CD4-positive, CD25-positive, alpha-beta regulatory T cell (primary cell): ENCODE results near the gene ACAD9. TPM values are rescaled to one million over a fixed set of nuclear protein-coding genes. Genes with fewer than 3 reads are reported as not detected.

Source experiments
- ATAC-seq, 2 donors: fragments of 150-1000 bp; cut with Tn5 transposase; one replicate each; pipeline ENCODE4 v1.10.0; 2021; ENCODE audit warnings: low read depth in 2 of 2, moderate number of reproducible peaks in 2 of 2, moderate library complexity in 1 of 2
- DNase-seq, 3 donors: peaks; one replicate each; pipeline versions ENCODE4 v3.0.0 to v3.0.0-alpha.2; 2012 to 2022; ENCODE audit warnings: mixed read lengths in 1 of 3
- H3K27ac ChIP-seq: one replicate; pipeline ENCODE4 v1.7.0; 2013; ENCODE audit warnings: mild to moderate bottlenecking, low read length; ENCODE audit not compliant: insufficient read depth, poor library complexity, severe bottlenecking
- H3K27me3 ChIP-seq: one replicate; pipeline ENCODE4 v1.7.0; 2013; ENCODE audit warnings: low read length; ENCODE audit not compliant: control insufficient read depth, insufficient read depth
- H3K36me3 ChIP-seq: one replicate; pipeline ENCODE4 v1.7.0; 2013; ENCODE audit warnings: mild to moderate bottlenecking, low read length, moderate library complexity; ENCODE audit not compliant: control insufficient read depth, insufficient read depth
- H3K4me1 ChIP-seq: 2 replicates; pipeline ENCODE4 v1.7.0; 2013; ENCODE audit warnings: mild to moderate bottlenecking, low read length; ENCODE audit not compliant: insufficient read depth, control insufficient read depth, poor library complexity, severe bottlenecking
- H3K4me3 ChIP-seq: one replicate; pipeline ENCODE4 v1.7.0; 2013; ENCODE audit warnings: low read depth, mild to moderate bottlenecking, low read length, moderate library complexity
- H3K9me3 ChIP-seq, 2 experiments: 1 replicate in 1 of 2; 2 replicates in 1 of 2; pipeline ENCODE4 v1.7.0; 2013; ENCODE audit warnings: low read length in 2 of 2, mild to moderate bottlenecking in 1 of 2, moderate library complexity in 1 of 2; ENCODE audit not compliant: control insufficient read depth in 2 of 2
- H3K27ac Mint-ChIP-seq, 3 donors: one replicate each; pipeline ENCODE4 v1.8.0; 2020 to 2022; ENCODE audit warnings: mild to moderate bottlenecking in 3 of 3, mixed read lengths in 3 of 3, moderate library complexity in 2 of 3
- H3K27me3 Mint-ChIP-seq: one replicate; pipeline ENCODE4 v1.8.0; 2022; ENCODE audit warnings: mild to moderate bottlenecking, mixed read lengths
- H3K36me3 Mint-ChIP-seq: one replicate; pipeline ENCODE4 v1.8.0; 2020; ENCODE audit warnings: mixed read lengths
- H3K4me1 Mint-ChIP-seq, 4 donors: one replicate each; pipeline ENCODE4 v1.8.0; 2020 to 2022; ENCODE audit warnings: mixed read lengths in 4 of 4, mild to moderate bottlenecking in 1 of 4
- H3K4me3 Mint-ChIP-seq, 4 donors: one replicate each; pipeline ENCODE4 v1.8.0; 2020 to 2022; ENCODE audit warnings: mild to moderate bottlenecking in 4 of 4, mixed read lengths in 4 of 4, moderate library complexity in 3 of 4
- H3K9me3 Mint-ChIP-seq, 7 donors: one replicate each; pipeline ENCODE4 v1.8.0; 2020 to 2022; ENCODE audit warnings: mixed read lengths in 7 of 7, mild to moderate bottlenecking in 3 of 7, moderate library complexity in 2 of 7
- polyA plus RNA-seq, 4 donors: library from polyadenylated mRNA; unstranded; fragments of 300-500 nt; fragmentation: Illumina TruSeq; gene quantifications; one replicate each; pipeline ENCODE4 v1.2.3, GENCODE V29; 2021
- total RNA-seq: library from RNA; stranded (reverse); gene quantifications from one replicate; pipeline ENCODE4 v1.2.3, GENCODE V29; 2022

ACAD9 gene
- total and polyA plus RNA-seq, 5 donors from 2014 or later = 18.0 to 46.7 (median 25.1) TPM

GRCh38 chr3:128845119-128845777 lies 34.2 kb upstream of the ACAD9 start:
- Histone ChIP-seq H3K27ac (no peak overlapping the region), H3K4me3 (peak overlapping the region; percentile 37), H3K36me3 (no peaks in the 10 kb centered on the region), H3K9me3 (no peaks in the 10 kb centered on the region), H3K27me3 (no peaks in the 10 kb centered on the region), H3K4me1 (peaks cover 19% of the 10 kb centered on the region)
- Mint-ChIP-seq H3K36me3 (no peaks in the 10 kb centered on the region), H3K4me3 (peak overlapping the region; percentile 70 to 92 (median 88)), H3K27ac (peak overlapping the region in 2 of 3 donors; percentile 54 to 80), H3K27me3 (no peaks in the 10 kb centered on the region), H3K4me1 (peaks cover 0 to 21% (median 11%) of the 10 kb centered on the region in 4 donors), H3K9me3 (no peaks in the 10 kb centered on the region)
- ATAC-seq (no peak), DNase-seq (no peak)

- ATAC-seq (peak; percentile 82 to 83), DNase-seq (peak; percentile 76 to 81 (median 76))
- Histone ChIP-seq H3K36me3 (no peaks in the 10 kb centered on the region), H3K27me3 (no peaks in the 10 kb centered on the region), H3K4me3 (peak overlapping the region; percentile 44), H3K9me3 (no peaks in the 10 kb centered on the region), H3K27ac (peak overlapping the region; percentile 53), H3K4me1 (peaks cover 19% of the 10 kb centered on the region)
- Mint-ChIP-seq H3K4me3 (peak overlapping the region; percentile 70 to 92 (median 88)), H3K4me1 (peaks cover 0 to 21% (median 11%) of the 10 kb centered on the region in 4 donors), H3K9me3 (no peaks in the 10 kb centered on the region), H3K27me3 (no peaks in the 10 kb centered on the region), H3K36me3 (no peaks in the 10 kb centered on the region), H3K27ac (peak overlapping the region; percentile 90 to 93 (median 92))
Measured at GRCh38 chr3:128845778-128846485, 33.5 kb upstream of the ACAD9 start.

DNA sequence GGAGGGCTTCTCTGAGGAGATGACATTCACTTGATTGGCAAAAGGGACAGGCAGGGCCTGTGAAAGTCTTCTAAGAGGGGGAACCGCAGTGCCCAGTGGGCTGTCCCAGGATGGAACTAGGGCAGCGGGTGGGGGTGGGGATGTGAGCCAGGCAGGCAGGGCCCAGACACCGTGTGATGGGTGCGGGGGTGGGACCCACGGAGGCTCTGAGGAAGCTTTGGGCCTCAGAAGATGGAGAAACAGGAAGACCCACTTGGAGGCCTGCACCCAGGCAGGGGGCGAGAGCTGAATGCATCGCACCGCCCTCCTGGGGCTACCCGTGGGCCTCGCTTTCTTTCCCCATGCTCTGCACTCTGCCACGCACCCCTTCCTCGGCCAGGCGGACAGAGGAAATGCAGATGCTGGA lies 32.9 kb upstream of the ACAD9 start:
- no peaks in the 10 kb centered on the region for H3K36me3 Mint-ChIP-seq
- peaks cover 0 to 3% (median 0%) of the 10 kb centered on the region in 7 donors for H3K9me3 Mint-ChIP-seq
- Histone ChIP-seq H3K9me3 (no peaks in the 10 kb centered on the region), H3K36me3 (no peaks in the 10 kb centered on the region), H3K4me3 (peak overlapping the region; percentile 44), H3K27ac (no peak overlapping the region), H3K27me3 (no peaks in the 10 kb centered on the region), H3K4me1 (peaks cover 19% of the 10 kb centered on the region)
- H3K27me3 Mint-ChIP-seq = no peaks in the 10 kb centered on the region
- ATAC-seq = peak; percentile 4 to 5
- H3K4me3 Mint-ChIP-seq = peak overlapping the region in 3 of 4 donors; percentile 72 to 92 (median 87)
- H3K4me1 Mint-ChIP-seq = peaks cover 0 to 21% (median 11%) of the 10 kb centered on the region in 4 donors
- no peak for DNase-seq
- peak overlapping the region; percentile 90 to 93 (median 92) for H3K27ac Mint-ChIP-seq

DNA sequence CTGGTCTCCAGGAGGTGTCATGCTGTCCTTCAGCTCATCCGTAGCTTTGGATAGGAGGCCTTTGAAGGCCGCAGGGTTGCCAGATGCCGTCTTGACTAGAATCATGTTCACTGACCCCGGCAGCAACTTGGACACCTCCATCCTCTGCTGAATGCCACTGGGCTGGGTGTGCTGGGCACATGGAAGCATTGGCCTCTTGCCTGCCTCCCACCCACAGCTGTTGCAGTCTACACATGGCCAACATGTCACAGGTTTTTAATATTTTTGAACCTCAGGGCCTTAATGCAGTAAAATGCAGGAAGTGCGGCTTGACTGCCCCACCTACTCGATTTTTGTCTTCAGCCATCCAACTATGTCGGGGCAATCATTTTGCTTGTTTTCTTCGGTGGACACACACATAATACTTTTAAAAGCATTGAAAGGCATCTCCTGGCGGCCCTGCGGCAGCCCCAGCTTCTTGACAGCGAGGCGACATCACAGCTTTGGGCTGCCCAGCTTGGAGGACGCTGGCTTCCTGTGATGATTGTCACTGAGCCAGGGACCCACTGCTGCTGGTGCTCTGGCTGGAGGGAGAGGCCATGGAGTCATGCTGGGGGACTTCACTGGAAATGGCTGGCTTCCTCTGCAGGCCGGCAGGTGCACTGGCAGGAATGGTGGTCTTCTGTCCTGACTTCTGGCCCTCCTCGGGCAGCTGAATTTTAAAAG lies 31.6 kb upstream of the ACAD9 start:
- ATAC-seq (no peak), DNase-seq (no peak)
- H3K9me3 ChIP-seq = no peaks in the 10 kb centered on the region

DNA sequence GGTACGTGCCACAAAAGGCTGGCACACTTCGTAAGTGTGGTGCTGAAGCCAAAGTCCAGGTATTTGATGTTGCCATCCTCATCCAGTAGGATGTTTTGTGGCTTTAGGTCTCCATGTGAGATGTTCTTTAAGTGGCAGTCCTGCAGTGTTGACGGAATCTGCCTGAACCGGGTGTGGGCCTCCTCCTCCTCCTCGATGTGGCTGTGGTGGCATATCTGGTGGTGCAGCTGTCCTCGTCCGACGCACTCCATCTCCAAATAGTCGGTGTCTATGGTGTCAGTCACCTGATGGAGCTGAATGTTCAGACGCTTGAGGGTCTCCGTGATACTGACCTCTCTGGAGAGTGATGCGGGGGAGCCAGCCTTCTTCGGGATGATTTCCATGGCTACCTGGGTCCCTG lies 30.5 kb upstream of the ACAD9 start:
- Mint-ChIP-seq H3K27me3 (no peaks in the 10 kb centered on the region), H3K4me1 (peaks cover 0 to 21% (median 11%) of the 10 kb centered on the region in 4 donors), H3K27ac (no peak overlapping the region), H3K4me3 (no peak overlapping the region), H3K9me3 (peaks cover 0 to 5% (median 0%) of the 10 kb centered on the region in 7 donors), H3K36me3 (no peaks in the 10 kb centered on the region)
- Histone ChIP-seq H3K27ac (no peak overlapping the region), H3K9me3 (peaks cover 0 to 5% of the 10 kb centered on the region in 2 experiments), H3K4me1 (peaks cover 19% of the 10 kb centered on the region), H3K27me3 (no peaks in the 10 kb centered on the region), H3K36me3 (no peaks in the 10 kb centered on the region), H3K4me3 (no peak overlapping the region)
- no peak for ATAC-seq
- no peak for DNase-seq

More for the DNA sequence above, 31.6 kb upstream of the ACAD9 start:
- Histone ChIP-seq H3K27ac (no peak overlapping the region), H3K4me1 (peaks cover 19% of the 10 kb centered on the region), H3K4me3 (no peak overlapping the region), H3K36me3 (no peaks in the 10 kb centered on the region), H3K27me3 (no peaks in the 10 kb centered on the region)
- Mint-ChIP-seq H3K4me3 (peak overlapping the region in 1 of 4 donors; percentile 22), H3K27ac (no peak overlapping the region), H3K9me3 (peaks cover 0 to 3% (median 0%) of the 10 kb centered on the region in 7 donors), H3K4me1 (peaks cover 0 to 21% (median 11%) of the 10 kb centered on the region in 4 donors), H3K36me3 (no peaks in the 10 kb centered on the region), H3K27me3 (no peaks in the 10 kb centered on the region)

DNA sequence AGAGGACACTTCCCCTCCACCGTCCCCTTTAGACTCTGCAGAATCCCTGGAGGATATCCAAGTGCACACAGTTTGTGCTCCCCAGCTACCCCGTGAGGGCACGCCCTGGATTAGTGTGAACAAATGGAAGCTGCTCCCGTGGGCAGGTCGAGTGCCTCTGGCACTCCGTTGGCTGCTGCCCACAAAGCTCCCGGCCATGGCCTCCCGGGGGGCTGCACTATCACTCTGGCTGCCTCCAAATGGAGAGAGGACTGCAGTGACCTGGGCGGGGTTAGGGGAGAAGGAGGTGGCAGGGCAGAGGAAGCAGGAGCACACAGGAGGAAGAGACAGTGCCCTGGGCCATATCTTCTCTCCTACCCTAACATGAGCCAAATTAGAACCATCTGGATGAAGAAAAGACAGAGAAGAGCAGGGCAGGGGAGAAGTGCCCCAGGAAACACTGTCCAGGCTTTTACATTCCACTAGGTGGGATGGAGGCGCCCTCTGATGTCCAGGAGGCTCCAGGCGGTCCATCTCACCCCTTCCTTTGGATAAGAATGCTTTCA lies 29.4 kb upstream of the ACAD9 start:
- no peaks in the 10 kb centered on the region for H3K36me3 ChIP-seq
- Mint-ChIP-seq H3K9me3 (peaks cover 0 to 8% (median 2%) of the 10 kb centered on the region in 7 donors), H3K4me3 (peak overlapping the region in 1 of 4 donors; percentile 74), H3K4me1 (peaks cover 0 to 19% (median 10%) of the 10 kb centered on the region in 4 donors), H3K27ac (no peak overlapping the region), H3K36me3 (no peaks in the 10 kb centered on the region), H3K27me3 (no peaks in the 10 kb centered on the region)
- peaks cover 19% of the 10 kb centered on the region for H3K4me1 ChIP-seq
- no peak overlapping the region for H3K27ac ChIP-seq
- DNase-seq (no peak), ATAC-seq (no peak)
- no peak overlapping the region for H3K4me3 ChIP-seq
- H3K9me3 ChIP-seq = peaks cover 9 to 15% of the 10 kb centered on the region in 2 experiments
- H3K27me3 ChIP-seq = no peaks in the 10 kb centered on the region

DNA sequence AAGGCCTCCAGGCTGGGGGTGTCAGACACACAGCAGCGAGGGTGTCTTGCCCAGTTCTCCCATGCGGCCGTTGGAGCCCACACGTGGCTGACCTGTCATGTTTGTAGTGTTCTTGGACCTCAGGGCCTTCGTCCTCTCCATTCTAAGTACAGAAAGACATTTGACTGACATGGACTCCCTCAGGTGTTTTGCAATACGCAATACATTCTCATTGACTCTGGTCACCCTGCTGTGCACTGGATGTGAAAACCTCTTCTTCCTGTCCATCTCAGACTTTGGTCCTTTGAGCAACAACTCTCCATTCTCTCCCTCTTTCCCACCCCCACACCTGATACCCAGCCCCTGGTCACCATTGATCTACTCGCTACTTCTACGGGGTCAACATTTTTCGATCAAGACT lies 28.9 kb upstream of the ACAD9 start:
- Histone ChIP-seq H3K4me3 (no peak overlapping the region), H3K27me3 (no peaks in the 10 kb centered on the region), H3K27ac (no peak overlapping the region), H3K4me1 (peaks cover 14% of the 10 kb centered on the region), H3K9me3 (peaks cover 14 to 17% of the 10 kb centered on the region in 2 experiments), H3K36me3 (no peaks in the 10 kb centered on the region)
- Mint-ChIP-seq H3K9me3 (peaks cover 0 to 14% (median 2%) of the 10 kb centered on the region in 7 donors), H3K4me1 (peaks cover 0 to 14% (median 5%) of the 10 kb centered on the region in 4 donors), H3K27ac (no peak overlapping the region), H3K36me3 (no peaks in the 10 kb centered on the region), H3K4me3 (no peak overlapping the region), H3K27me3 (no peaks in the 10 kb centered on the region)
- DNase-seq (no peak), ATAC-seq (no peak)
